GM20000 (cell line): ENCODE measurements around the gene ESX1.

Experiments
- DNase-seq: peaks from one replicate; pipeline ENCODE4 v3.0.0; 2012; ENCODE audit warnings: low spot score
- CTCF ChIP-seq: IDR thresholded peaks from 2 replicates; pipeline ENCODE4 v1.5.1; 2012; ENCODE audit warnings: mild to moderate bottlenecking, control low read depth; ENCODE audit errors: extremely low read depth, missing control alignments

ESX1 gene

GRCh38 chrX:104254442-104255115, at the start of gene ESX1:
TSS of gene ESX1 (minus strand) at chrX:104254933. CDS start at chrX:104254849, 84 bp downstream.
- no peak for TF ChIP-seq CTCF
- DNase-seq, result no peak

GRCh38 chrX:104295636-104296035, 40.9 kb upstream of the ESX1 start:
- no peak for DNase-seq
- TF ChIP-seq CTCF, result no peak

- TF ChIP-seq CTCF, result no peak
- no peak for DNase-seq
These were observed 34.2 kb upstream of the ESX1 start for GRCh38 chrX:104288961-104289360.

GRCh38 chrX:104288269-104288668, 33.5 kb upstream of the ESX1 start:
- no peak for DNase-seq
- no peak for TF ChIP-seq CTCF

GRCh38 chrX:104285201-104285600, 30.5 kb upstream of the ESX1 start:
- no peak for TF ChIP-seq CTCF
- no peak for DNase-seq

GRCh38 chrX:104284507-104284906, 29.8 kb upstream of the ESX1 start:
- DNase-seq, result no peak
- no peak for TF ChIP-seq CTCF

GRCh38 chrX:104282166-104282725, 27.5 kb upstream of the ESX1 start:
- TF ChIP-seq CTCF, result no peak

More at GRCh38 chrX:104282166-104282725, 27.5 kb upstream of the ESX1 start:
- DNase-seq, result no peak
